Adrenal gland (tissue), 12 donors: Measurements from ENCODE around the gene DMD. TPM values are rescaled to one million over a fixed set of nuclear protein-coding genes. Genes with fewer than 3 reads are reported as not detected.

ENCODE experiments used
- DNase-seq, 7 donors: peaks; one replicate each; pipeline ENCODE4 v3.0.0-alpha.2; 2019 to 2020
- H3K27ac ChIP-seq, 5 donors: fragments of 200-600 bp; sonication (generic) in 4 of 5; 1 replicate in 3 of 5; 2 replicates in 2 of 5; pipeline versions ENCODE4 v1.5.1 to v1.8.0; 2016 to 2020; ENCODE audit warnings: mild to moderate bottlenecking in 1 of 5
- H3K27me3 ChIP-seq: fragments of 200-600 bp; 2 replicates; pipeline ENCODE4 v1.8.0; 2021
- H3K36me3 ChIP-seq, 2 donors: fragments of 200-600 bp; replicated peaks in 1 of 2; 1 replicate in 1 of 2; 2 replicates in 1 of 2; pipeline versions ENCODE4 v1.5.1 to v1.8.0; 2018 to 2022
- H3K4me1 ChIP-seq, 2 donors: fragments of 200-600 bp; replicated peaks in 1 of 2; 1 replicate in 1 of 2; 2 replicates in 1 of 2; pipeline versions ENCODE4 v1.5.1 to v1.8.0; 2018 to 2021
- H3K4me3 ChIP-seq, 4 donors: fragments of 200-600 bp; sonication (generic) in 3 of 4; one replicate each; pipeline ENCODE4 v1.5.1; 2016 to 2018
- H3K9me3 ChIP-seq, 3 donors: fragments of 200-600 bp; sonication (generic) in 1 of 3; replicated peaks in 1 of 3; 1 replicate in 2 of 3; 2 replicates in 1 of 3; pipeline versions ENCODE4 v1.5.1 to v1.8.0; 2016 to 2021
- POLR2A ChIP-seq, 2 donors: fragments of 450-650 bp; IDR thresholded peaks; one replicate each; pipeline ENCODE4 v1.6.1; 2017; ENCODE audit warnings: antibody characterized with exemption in 2 of 2, mild to moderate bottlenecking in 2 of 2, moderate library complexity in 1 of 2
- WGBS, 4 donors: extraction: QIAGEN DNeasy Blood & Tissue Kit in 2 of 4; methylation state at CpG; one replicate each; pipeline versions ENCODE4 v1.1.5 to v1.1.7; 2013 to 2017; 5-methylcytosine and 5-hydroxymethylcytosine counted together
- intact Hi-C, 2 donors: fragments of 100-400 bp; cut with DNase I; formaldehyde crosslinking; loops; one replicate each; pipeline versions ENCODE4 v1.14.1 to v1.15.0; 2022 to 2023
- polyA plus RNA-seq, 3 donors: library from polyadenylated mRNA; stranded (reverse); fragments of 200-250 nt in 2 of 3; fragments of 350-450 nt in 1 of 3; fragmentation: Illumina TruSeq in 1 of 3; extraction: RNeasy Lipid Tissue Mini Kit (QIAGEN cat#74804) in 1 of 3; gene quantifications; one replicate each; pipeline ENCODE4 v1.2.3, GENCODE V29; 2013 to 2014
- total RNA-seq, 9 donors: library from RNA; depleted of rRNA in 4 of 9; stranded (reverse); fragments of >200 nt in 4 of 9; fragments of 120-200 nt in 1 of 9; fragmentation: NEBNext Ultra II Directional in 1 of 9; extraction: Animal tissue kit (Norgen Biotek cat#: 25700) in 1 of 9; gene quantifications; one replicate each; pipeline versions ENCODE4 v1.1.0 to v1.2.4, GENCODE V29; 2013 to 2023
- TF ChIP-seq, protein P1 (sequence below), 6 experiments: fragments of 450-650 bp in 4 of 6; fragments of 200-600 bp in 2 of 6; sonication (generic) in 1 of 6; IDR thresholded peaks; 1 replicate in 5 of 6; 2 replicates in 1 of 6; pipeline versions ENCODE4 v1.5.1 to v1.8.0; 2016 to 2021; ENCODE audit warnings: antibody characterized with exemption in 6 of 6, mild to moderate bottlenecking in 2 of 6, moderate library complexity in 1 of 6
- donor health status: healthy with polysubstance abuse.
- donor health status: Bipolar disorder and iron deficiency.
- donor health status: DM: yes; HTN: yes; CAD: no.
- donor health status: DM: no; HTN: no; CAD: no.
- donor health status: DM: no; HTN: no; CAD: no.
- donor health status: DM: yes; HTN: yes; CAD: no.

The DMD gene
- total and polyA plus RNA-seq, 12 donors, result 14.6 to 89.7 (median 36.2) TPM

DNA sequence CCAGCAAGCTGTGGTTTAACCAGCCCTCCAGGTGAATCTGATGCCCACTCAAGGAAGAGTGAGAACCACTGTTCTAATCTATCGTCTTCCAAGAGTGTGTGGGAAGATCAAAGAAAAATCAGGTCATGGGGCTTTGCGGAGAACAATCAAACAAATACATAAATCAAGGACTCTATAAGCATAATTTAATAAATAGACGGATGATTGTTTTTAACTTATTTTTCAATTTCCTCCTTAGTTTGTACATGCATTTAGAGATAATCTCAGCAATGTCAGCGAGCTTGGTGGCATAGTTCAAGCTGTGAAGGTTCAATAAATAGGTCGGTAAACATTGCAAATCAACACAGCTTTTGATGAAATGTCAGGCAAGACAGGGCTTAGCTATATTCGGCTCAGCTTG lies 84.9 kb downstream of the DMD start:
- intact Hi-C loops, result no loop called here
- Histone ChIP-seq H3K36me3 (no peaks in the 10 kb centered on the region), H3K27me3 (peaks cover 4% of the 10 kb centered on the region), H3K4me3 (no peak overlapping the region), H3K9me3 (no peaks in the 10 kb centered on the region), H3K4me1 (no peaks in the 10 kb centered on the region), H3K27ac (no peak overlapping the region)
- WGBS, 4 donors, result 37 to 47% (median 42%) methylated on average over 6 of the region's 6 CpGs
- no peak for DNase-seq
- TF ChIP-seq, protein P1, sequence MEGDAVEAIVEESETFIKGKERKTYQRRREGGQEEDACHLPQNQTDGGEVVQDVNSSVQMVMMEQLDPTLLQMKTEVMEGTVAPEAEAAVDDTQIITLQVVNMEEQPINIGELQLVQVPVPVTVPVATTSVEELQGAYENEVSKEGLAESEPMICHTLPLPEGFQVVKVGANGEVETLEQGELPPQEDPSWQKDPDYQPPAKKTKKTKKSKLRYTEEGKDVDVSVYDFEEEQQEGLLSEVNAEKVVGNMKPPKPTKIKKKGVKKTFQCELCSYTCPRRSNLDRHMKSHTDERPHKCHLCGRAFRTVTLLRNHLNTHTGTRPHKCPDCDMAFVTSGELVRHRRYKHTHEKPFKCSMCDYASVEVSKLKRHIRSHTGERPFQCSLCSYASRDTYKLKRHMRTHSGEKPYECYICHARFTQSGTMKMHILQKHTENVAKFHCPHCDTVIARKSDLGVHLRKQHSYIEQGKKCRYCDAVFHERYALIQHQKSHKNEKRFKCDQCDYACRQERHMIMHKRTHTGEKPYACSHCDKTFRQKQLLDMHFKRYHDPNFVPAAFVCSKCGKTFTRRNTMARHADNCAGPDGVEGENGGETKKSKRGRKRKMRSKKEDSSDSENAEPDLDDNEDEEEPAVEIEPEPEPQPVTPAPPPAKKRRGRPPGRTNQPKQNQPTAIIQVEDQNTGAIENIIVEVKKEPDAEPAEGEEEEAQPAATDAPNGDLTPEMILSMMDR (IDR thresholded peaks at IDR 0.05), result no peak
- TF ChIP-seq POLR2A (IDR thresholded peaks at IDR 0.05), result no peak

DNA sequence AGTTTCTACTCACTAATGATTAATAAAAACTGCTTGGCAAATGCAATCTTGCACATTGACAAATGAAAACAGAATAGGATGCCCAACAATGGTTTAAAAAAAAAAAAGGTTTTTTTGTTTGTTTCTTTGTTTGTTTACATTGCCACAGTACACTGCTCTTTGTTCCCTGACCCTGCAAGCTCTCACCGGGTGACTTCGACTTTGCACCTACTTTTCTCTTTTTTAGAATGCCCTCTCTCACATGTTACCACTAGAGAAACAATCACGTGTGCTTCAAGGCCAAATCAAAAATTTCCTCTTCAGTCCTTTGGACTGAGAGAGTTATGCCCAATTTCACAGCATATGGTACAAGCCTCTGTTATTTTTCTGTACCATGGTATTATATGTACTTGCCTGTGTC lies 101.5 kb downstream of the DMD start:
- intact Hi-C loops, result no loop called here
- no peak for DNase-seq
- WGBS, 4 donors, result 15 to 27% (median 23%) methylated on average over 3 of the region's 3 CpGs
- Histone ChIP-seq H3K9me3 (no peaks in the 10 kb centered on the region), H3K27me3 (no peaks in the 10 kb centered on the region), H3K27ac (no peak overlapping the region), H3K4me3 (no peak overlapping the region), H3K36me3 (no peaks in the 10 kb centered on the region), H3K4me1 (no peaks in the 10 kb centered on the region)
- TF ChIP-seq POLR2A (IDR thresholded peaks at IDR 0.05), result no peak
- TF ChIP-seq, protein P1 (IDR thresholded peaks at IDR 0.05), result no peak

DNA sequence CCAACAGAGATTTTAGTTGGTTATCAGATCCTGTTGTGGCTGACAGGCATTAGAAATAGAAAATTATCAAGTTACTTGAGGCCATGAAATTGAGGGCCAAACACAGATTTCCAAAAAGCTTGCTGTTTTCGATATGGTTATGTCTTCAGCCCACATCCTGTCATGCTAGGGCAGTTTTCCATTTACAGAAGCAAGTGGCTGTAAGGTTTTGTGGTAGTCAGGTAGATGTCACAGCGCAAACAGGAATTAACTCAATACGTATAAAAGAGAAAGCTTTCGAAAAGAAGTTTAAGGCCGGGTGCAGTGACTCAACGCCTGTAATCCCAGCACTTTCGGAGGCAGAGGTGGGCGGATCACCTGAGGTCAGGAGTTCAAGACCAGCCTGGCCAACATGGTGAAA lies 104.6 kb downstream of the DMD start:
- Histone ChIP-seq H3K27me3 (no peaks in the 10 kb centered on the region), H3K27ac (no peak overlapping the region), H3K4me1 (no peaks in the 10 kb centered on the region), H3K9me3 (no peaks in the 10 kb centered on the region), H3K36me3 (no peaks in the 10 kb centered on the region), H3K4me3 (no peak overlapping the region)
- TF ChIP-seq POLR2A (IDR thresholded peaks at IDR 0.05), result no peak
- TF ChIP-seq, protein P1 (IDR thresholded peaks at IDR 0.05), result no peak
- intact Hi-C loops, result no loop called here
- DNase-seq, result no peak
- 85 to 97% (median 90%) methylated on average over 8 of the region's 8 CpGs for WGBS, 4 donors

DNA sequence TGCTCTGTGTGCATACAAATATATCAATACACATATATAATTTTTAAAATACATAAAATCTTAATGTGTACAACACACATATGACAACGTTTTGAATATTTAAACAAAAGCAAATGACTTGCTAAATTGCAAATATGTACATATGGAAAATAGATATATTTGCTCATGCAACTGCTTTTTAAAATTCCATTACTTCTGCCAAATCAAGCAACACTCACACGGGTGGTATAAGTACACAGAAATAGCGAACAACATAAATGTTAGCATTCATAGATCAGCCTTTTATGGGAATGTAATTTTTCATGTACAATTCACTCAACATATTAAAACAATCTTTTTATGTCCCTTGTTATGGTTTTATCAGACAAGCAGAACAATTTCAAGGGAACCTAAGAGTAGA lies 116.3 kb downstream of the DMD start:
- TF ChIP-seq, protein P1 (IDR thresholded peaks at IDR 0.05), result no peak
- no peak for TF ChIP-seq POLR2A (IDR thresholded peaks at IDR 0.05)
- Histone ChIP-seq H3K9me3 (no peaks in the 10 kb centered on the region), H3K27ac (no peak overlapping the region), H3K4me1 (no peaks in the 10 kb centered on the region), H3K4me3 (no peak overlapping the region), H3K36me3 (no peaks in the 10 kb centered on the region), H3K27me3 (no peaks in the 10 kb centered on the region)
- no peak for DNase-seq
- intact Hi-C loops, result no loop called here
- 74 to 79% (median 77%) methylated on average over 3 of the region's 3 CpGs for WGBS, 4 donors
